ENCODE measurements around the gene DNM2.
A peak's percentile ranks its signal among the peaks of the same experiment; 100 is the strongest.

Gene DNM2

DNA sequence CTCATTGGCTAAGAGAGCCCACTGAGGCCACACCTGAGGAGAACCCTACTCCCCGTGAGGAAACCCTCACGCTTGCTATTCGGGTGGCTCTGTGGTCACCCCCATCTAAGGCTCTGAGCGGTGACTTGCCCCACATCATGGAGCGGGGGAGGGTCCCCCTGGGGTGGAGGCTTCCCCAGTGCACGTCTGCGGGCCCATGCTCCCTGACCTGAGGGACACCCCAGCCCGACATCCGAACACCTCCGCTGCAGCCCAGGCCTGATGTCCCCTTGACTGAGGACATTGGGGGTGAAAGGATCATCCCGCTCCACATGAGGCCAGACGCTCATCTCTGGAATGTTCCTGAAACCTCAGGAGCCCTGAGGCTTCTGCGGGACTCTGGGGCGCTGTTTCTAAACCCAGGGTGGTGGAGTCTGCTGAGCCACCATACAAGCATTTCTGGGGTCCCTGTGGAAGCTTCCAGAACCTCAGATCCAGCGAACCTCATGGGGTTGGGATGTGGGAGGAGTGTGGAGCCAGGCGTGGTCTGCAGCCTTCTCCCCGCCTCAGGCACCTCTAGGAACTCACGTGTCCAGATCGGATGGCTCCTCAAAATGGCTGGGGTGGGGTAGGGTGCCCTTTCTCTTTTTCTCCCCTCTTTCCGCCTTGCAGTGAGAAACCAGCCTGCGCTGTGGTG, 98.2 kb downstream of the DNM2 start:
- DNase-seq (ENCODE audit: low spot score): no peak

DNA sequence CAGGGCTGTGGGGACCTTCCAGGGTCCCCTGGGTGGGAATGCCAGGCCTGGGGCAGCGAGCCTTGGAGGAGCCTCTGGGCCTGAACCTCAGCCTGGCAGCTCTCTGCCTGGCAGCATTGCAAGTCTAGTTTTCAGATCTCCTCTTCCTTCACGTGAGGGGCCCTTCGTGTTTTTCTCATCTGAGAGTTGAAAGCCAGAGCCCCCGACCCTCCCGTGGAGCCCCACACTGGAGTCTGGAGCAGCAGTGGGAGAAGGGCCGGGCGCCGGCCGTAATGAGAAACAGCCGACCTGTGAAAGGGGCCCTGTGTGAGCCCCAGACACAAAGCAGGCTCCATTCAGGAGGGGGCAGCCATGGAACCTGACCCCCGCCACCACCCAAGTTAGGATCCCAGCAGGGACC, 98.8 kb downstream of the DNM2 start:
- no peak for DNase-seq (ENCODE audit: low spot score)

GRCh38 chr19:10817291-10818038, 99.6 kb downstream of the DNM2 start:
- no peak for DNase-seq (ENCODE audit: low spot score)

GRCh38 chr19:10818301-10819123, 100.6 kb downstream of the DNM2 start:
- no peak for DNase-seq (ENCODE audit: low spot score)

DNA sequence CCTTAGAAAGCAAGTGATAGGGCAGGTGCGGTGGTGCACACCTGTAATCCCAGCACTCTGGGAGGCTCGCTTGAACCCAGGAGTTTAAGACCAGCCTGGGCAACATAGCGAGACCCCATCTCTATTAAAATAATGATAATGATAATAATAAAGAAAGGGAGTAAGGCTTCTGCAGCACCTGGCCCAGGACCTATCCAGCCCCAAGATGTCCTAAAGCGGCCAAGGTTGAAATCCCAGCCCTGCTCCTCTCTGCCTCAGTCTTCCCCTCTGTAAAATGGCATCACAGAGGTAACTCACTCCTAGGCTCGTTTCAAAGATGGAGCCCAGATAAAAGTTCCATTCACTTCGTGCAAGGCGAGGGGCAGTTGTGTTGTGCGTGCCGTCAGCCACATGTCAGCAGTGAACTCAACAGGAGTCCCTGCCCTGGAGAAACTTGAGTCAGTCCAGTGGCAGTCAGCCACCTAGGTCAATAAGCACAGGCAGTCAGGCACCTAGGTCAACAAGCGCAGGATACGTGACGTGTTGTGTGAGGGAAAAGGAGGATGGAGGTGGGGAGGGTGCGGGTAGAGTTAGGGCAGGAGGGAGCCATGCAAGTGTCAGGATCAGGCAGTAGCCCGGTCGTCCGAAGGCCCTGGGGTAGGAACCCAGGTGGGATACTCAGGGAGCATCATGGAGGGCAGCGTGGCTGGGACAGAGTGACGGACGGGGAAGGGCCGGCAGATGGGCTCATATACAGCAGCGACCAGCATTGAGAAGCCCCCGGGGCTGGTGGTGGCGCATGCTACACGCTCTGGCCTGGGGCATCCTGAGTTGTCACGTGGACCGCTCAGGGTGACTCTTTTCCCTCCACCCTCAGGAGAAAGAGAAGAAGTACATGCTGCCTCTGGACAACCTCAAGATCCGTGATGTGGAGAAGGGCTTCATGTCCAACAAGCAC, 101.5 kb downstream of the DNM2 start:
- no peak for DNase-seq (ENCODE audit: low spot score)

DNA sequence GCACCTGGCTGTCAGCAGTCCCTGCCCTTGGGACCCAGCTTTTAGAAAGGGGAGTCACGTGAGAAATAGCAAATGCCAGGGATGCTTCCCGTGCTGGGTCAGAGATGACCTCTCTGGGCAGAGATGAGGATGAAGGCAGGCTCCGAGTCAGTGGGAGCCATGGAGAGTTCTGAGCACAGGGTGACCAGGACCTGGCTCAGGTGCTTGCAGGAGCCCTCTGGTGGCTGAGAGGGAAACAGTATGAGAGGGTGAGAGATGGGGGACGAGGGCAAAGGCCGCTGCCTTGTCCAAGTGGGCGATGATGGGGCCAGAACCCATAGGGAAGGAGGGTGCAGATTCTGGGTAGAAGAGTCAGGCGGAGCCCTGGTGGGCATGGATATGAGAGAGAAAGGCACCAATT, 102.3 kb downstream of the DNM2 start:
- DNase-seq (ENCODE audit: low spot score): no peak

GRCh38 chr19:10823690-10824089, 105.8 kb downstream of the DNM2 start:
- no peak for DNase-seq (ENCODE audit: low spot score)

DNA sequence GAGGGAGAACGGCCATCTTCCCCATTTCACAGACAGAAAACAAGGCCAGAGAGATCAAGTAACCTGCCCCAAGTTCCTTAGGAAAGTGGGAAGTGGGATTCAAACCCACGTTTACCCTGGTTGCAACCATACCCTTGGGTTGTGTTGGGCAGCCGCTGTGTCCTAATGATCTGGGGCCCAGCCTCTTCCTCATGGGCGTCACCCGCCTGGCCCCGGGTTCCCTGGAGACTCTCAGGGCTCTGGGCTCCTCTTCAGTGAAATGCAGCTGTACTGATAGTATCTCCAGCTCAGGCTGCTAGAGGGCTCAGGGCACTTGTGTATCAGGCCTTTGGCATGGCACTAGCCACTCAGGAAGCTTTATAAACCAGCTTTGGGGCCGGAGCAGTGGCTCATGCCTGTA, 108.4 kb downstream of the DNM2 start:
- no peak for DNase-seq (ENCODE audit: low spot score)

GRCh38 chr19:10826846-10827245, 109.0 kb downstream of the DNM2 start:
- DNase-seq (ENCODE audit: low spot score): no peak

DNA sequence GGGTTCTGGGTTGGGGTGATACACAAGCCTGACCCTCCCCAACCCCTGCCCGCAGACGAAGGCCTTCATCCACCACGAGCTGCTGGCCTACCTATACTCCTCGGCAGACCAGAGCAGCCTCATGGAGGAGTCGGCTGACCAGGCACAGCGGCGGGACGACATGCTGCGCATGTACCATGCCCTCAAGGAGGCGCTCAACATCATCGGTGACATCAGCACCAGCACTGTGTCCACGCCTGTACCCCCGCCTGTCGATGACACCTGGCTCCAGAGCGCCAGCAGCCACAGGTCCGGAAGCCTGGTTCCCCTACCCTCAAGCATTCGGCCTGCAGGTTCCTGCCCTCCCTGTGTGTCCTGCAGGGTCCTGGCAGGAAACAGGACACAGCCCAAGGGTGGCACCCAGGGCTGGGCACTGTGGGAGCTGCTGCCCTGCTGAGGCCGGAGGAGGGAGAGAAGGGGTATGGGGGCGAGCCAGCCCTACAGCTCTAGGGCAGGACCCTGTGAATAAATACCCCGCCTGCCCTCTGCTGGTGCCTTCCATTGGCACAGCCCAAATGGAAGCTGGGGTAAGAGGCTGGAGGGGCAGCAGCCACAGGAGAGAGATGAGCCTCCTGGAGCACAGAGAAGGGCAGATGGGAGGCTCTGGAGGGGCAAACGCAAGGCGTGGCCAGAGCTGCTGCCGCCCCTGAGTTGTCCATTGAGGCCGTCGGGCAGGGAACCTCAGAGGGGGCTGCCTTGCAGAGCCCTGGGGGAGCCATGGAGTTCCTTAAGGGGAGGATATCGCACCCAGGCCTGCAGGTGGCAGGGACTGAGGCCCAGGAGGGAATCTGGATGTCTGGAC, 111.3 kb downstream of the DNM2 start:
- DNase-seq (ENCODE audit: low spot score): no peak

- no peak for DNase-seq (ENCODE audit: low spot score)
Measured at GRCh38 chr19:10829967-10830366, 112.1 kb downstream of the DNM2 start.

GRCh38 chr19:10830370-10830769, 112.5 kb downstream of the DNM2 start:
- no peak for DNase-seq (ENCODE audit: low spot score)

- no peak for DNase-seq (ENCODE audit: low spot score)
Measured at GRCh38 chr19:10830931-10831779, 113.3 kb downstream of the DNM2 start.

GRCh38 chr19:10831987-10832938, 114.4 kb downstream of the DNM2 start:
- DNase-seq (ENCODE audit: low spot score): no peak

DNA sequence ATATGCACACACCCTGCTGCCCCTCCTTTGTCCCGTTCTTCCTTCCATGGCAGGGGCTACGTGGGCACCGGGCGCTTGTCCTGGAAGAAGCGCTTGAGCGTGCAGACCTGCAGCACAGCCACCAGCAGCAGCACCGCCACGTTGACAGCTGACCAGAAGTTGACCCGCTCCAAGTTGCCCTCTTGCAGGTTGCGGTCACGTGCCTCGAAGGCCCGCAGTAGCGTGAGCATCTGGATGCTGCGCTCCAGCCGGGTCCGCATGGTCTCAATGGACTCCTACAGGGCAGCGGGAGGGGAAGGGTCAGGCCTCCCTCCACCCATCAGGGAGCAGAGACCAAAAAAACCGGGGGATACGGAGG, 115.0 kb downstream of the DNM2 start:
- no peak for DNase-seq (ENCODE audit: low spot score)

DNA sequence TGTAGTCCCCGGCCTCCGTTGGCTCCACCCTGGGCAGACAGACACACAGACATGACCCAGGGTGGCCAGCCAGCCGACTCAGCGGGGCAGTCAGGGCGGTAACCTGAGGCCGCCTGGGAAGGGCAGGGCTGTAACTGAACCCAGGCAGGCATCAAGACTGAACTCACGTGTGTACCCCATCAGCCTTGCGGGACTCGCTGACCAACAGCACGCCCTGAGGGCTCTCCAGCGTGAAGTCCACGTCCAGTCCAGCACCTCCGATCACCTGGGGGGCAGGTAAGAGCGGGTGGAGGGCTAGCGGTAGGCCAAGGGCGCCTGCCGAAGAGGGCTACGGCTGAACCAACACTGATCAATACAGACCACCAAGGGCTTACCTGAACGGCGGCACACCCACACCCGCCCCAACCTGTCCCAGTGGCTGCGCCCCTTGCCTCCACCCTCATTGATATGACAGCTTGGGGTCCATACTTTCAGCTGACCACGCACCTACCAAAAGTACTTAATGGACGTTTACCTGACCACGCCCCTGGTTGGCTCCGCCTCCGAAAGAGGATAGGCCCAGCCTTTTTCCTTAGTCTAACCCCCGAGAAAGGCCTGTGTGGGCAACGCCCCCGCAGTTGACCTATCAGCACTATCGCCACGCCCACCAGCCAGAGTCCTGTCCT, 117.3 kb downstream of the DNM2 start:
- peak; percentile 22 for DNase-seq (ENCODE audit: low spot score)

GRCh38 chr19:10835754-10836478, 118.0 kb downstream of the DNM2 start, which contains the start of gene TMED1:
TMED1 (minus strand) TSS chr19:10836212; CDS start chr19:10836191, 21 bp downstream.
- peak; percentile 100 for DNase-seq (ENCODE audit: low spot score)

Data from Ammon's horn (tissue), 1 donor.